Activated CD8-positive, alpha-beta memory T cell treated with anti-CD3 and anti-CD28 coated beads for 4 hours (primary cell): ENCODE data around the gene RPL36A.

Source experiments
- DNase-seq, 2 donors: peaks; one replicate each; pipeline ENCODE4 v3.0.0-alpha.2; 2020; ENCODE audit warnings: low read depth in 2 of 2

The RPL36A gene

GRCh38 chrX:101442085-101442484 is 51.3 kb downstream of the RPL36A start:
- DNase-seq = no peak
